ENCODE data around the gene NFIC. TPM values are rescaled to one million over a fixed set of nuclear protein-coding genes. Genes with fewer than 3 reads are reported as not detected.
A peak's percentile ranks its signal among the peaks of the same experiment; 100 is the strongest.
"Not testable (repeated sequence)": the region's sequence is repeated elsewhere in the genome, so short reads cannot be mapped to it uniquely, and the experiment has no call there.

The NFIC gene
- total RNA-seq, 4 donors from 2014 or later, result 34.7 to 191 (median 64.9) TPM

- Histone ChIP-seq H3K27ac (no peak overlapping the region), H3K9me3 (no peaks in the 10 kb centered on the region), H3K4me1 (peaks cover 0 to 37% (median 6%) of the 10 kb centered on the region in 4 donors), H3K27me3 (no peaks in the 10 kb centered on the region), H3K36me3 (no peaks in the 10 kb centered on the region), H3K4me3 (no peak overlapping the region)
- no peak for DNase-seq
- no peak for TF ChIP-seq CTCF (IDR thresholded peaks at IDR 0.05)
- TF ChIP-seq POLR2A (IDR thresholded peaks at IDR 0.05), result no peak
These were observed 26.1 kb downstream of the NFIC start for GRCh38 chr19:3392480-3392879.

- H3K36me3 ChIP-seq, result no peaks in the 10 kb centered on the region
- H3K9me3 ChIP-seq, result no peaks in the 10 kb centered on the region
- H3K4me3 ChIP-seq, result no peak overlapping the region
- TF ChIP-seq CTCF (IDR thresholded peaks at IDR 0.05) (no peak), POLR2A (IDR thresholded peaks at IDR 0.05) (no peak)
- H3K4me1 ChIP-seq, result peaks cover 0 to 27% (median 0%) of the 10 kb centered on the region in 4 donors
- H3K27me3 ChIP-seq, result no peaks in the 10 kb centered on the region
- no peak for DNase-seq
- H3K27ac ChIP-seq, result peak overlapping the region; percentile 29 to 78 (median 61)
These were observed 30.5 kb downstream of the NFIC start for GRCh38 chr19:3396881-3397265.

GRCh38 chr19:3397266-3398022 lies 31.1 kb downstream of the NFIC start:
- TF ChIP-seq POLR2A (IDR thresholded peaks at IDR 0.05), result no peak
- no peak for TF ChIP-seq CTCF (IDR thresholded peaks at IDR 0.05)
- no peak for DNase-seq
- Histone ChIP-seq H3K36me3 (no peaks in the 10 kb centered on the region), H3K27ac (peak overlapping the region; percentile 29 to 78 (median 61)), H3K4me3 (peak overlapping the region in 1 of 4 donors; percentile 9), H3K27me3 (no peaks in the 10 kb centered on the region), H3K4me1 (peaks cover 0 to 27% (median 0%) of the 10 kb centered on the region in 4 donors), H3K9me3 (no peaks in the 10 kb centered on the region)

GRCh38 chr19:3398114-3398899 lies 31.9 kb downstream of the NFIC start:
- peak overlapping the region; percentile 1 to 78 (median 57) for H3K27ac ChIP-seq
- no peaks in the 10 kb centered on the region for H3K36me3 ChIP-seq
- DNase-seq, result peak in 2 of 3 donors; percentile 23 to 66
- H3K9me3 ChIP-seq, result no peaks in the 10 kb centered on the region
- H3K4me1 ChIP-seq, result peaks cover 0 to 27% (median 0%) of the 10 kb centered on the region in 4 donors
- TF ChIP-seq CTCF (IDR thresholded peaks at IDR 0.05) (no peak), POLR2A (IDR thresholded peaks at IDR 0.05) (no peak)
- peak overlapping the region in 1 of 4 donors; percentile 27 for H3K4me3 ChIP-seq
- H3K27me3 ChIP-seq, result no peaks in the 10 kb centered on the region

GRCh38 chr19:3398900-3399278 lies 32.5 kb downstream of the NFIC start:
- Histone ChIP-seq H3K36me3 (no peaks in the 10 kb centered on the region), H3K27me3 (no peaks in the 10 kb centered on the region), H3K4me3 (peak overlapping the region in 1 of 4 donors; percentile 27), H3K9me3 (no peaks in the 10 kb centered on the region), H3K27ac (peak overlapping the region; percentile 1 to 78 (median 57)), H3K4me1 (peaks cover 0 to 27% (median 0%) of the 10 kb centered on the region in 4 donors)
- DNase-seq, result no peak
- TF ChIP-seq CTCF (IDR thresholded peaks at IDR 0.05) (no peak), POLR2A (IDR thresholded peaks at IDR 0.05) (no peak)

- H3K4me3 ChIP-seq, H3K9me3 ChIP-seq, DNase-seq, H3K36me3 ChIP-seq, H3K27me3 ChIP-seq: not testable (repeated sequence)
- peak overlapping the region; percentile 1 to 78 (median 57) for H3K27ac ChIP-seq
- H3K4me1 ChIP-seq, result peaks cover 0 to 27% (median 0%) of the 10 kb centered on the region in 4 donors
These were observed 32.9 kb downstream of the NFIC start for GRCh38 chr19:3399311-3399710.

All from Peyer's patch (tissue), 4 donors.